Measurements from ENCODE around the gene FAM8A1. TPM values are rescaled to one million over a fixed set of nuclear protein-coding genes. Genes with fewer than 3 reads are reported as not detected.

FAM8A1 gene
- total RNA-seq, 1 experiment from 2014 or later: 12.6 TPM

- DNase-seq (ENCODE audit: extremely low read depth, low read depth): no peak
These were observed 53.2 kb downstream of the FAM8A1 start for GRCh38 chr6:17653198-17653882.

- DNase-seq (ENCODE audit: extremely low read depth, low read depth): no peak
These were observed 56.0 kb downstream of the FAM8A1 start for GRCh38 chr6:17656092-17656491.

GRCh38 chr6:17656644-17657043, 56.5 kb downstream of the FAM8A1 start:
- DNase-seq (ENCODE audit: extremely low read depth, low read depth): no peak

Small RNA genes within 50 kb of the gene (small RNA-seq; reads per million reads assigned to genes)
- gene RNU6-190P: 0 to 0.06 reads per million in 2 experiments
- gene SUMO2P13: 0 reads per million in 2 experiments

Other genes with a start within 250 kb of the FAM8A1 start
- 6.7 and 7.6 TPM in 2 replicates for gene CAP2, start 206.7 kb upstream of the FAM8A1 start, total RNA-seq (2014; rRNA removed; shearing (Covaris generic))
- 31.0 and 31.2 TPM in 2 replicates for gene NUP153, start 106.6 kb downstream of the FAM8A1 start, total RNA-seq (2014; rRNA removed; shearing (Covaris generic))

Measured in NCI-H460 (cell line).